IMR-90 (cell line): ENCODE measurements around the gene PDCD10. TPM values are rescaled to one million over a fixed set of nuclear protein-coding genes. Genes with fewer than 3 reads are reported as not detected.

Source experiments
- ATAC-seq: fragments of 200-7000 bp; cut with Tn5 transposase; 2 replicates; pipeline ENCODE4 v1.9.1; 2020; ENCODE audit warnings: low read depth, mild to moderate bottlenecking, moderate library complexity
- BruUV-seq: library from RNA; stranded (reverse); fragments of 400-500 nt; replicated peaks from 2 replicates; lab custom pipeline; 2021; lab: Mats Ljungman, UMichigan
- CTCF ChIA-PET: fragments of 300-600 bp; formaldehyde crosslinking; extraction: SDS; loops from one replicate; lab custom pipeline; 2021; ENCODE audit warnings: antibody characterized with exemption; lab: Yijun Ruan, JAX
- POLR2A ChIA-PET: fragments of 300-600 bp; sonication (Branson Sonifier 250); formaldehyde crosslinking; loops from one replicate; lab custom pipeline; 2022; ENCODE audit warnings: antibody characterized with exemption; ENCODE audit not compliant: unreplicated experiment; lab: Charles Lee
- DNase-seq: peaks from one replicate; pipeline ENCODE4 v3.0.0; 2013
- H2AFZ ChIP-seq: replicated peaks from 2 replicates; pipeline ENCODE3; 2013; ENCODE audit warnings: low read length, mild to moderate bottlenecking; ENCODE audit not compliant: poor library complexity
- H2AK5ac ChIP-seq: 2 replicates; pipeline ENCODE4 v1.6.1; 2013; ENCODE audit warnings: low read depth, low read length, inconsistent platforms
- H2AK9ac ChIP-seq: replicated peaks from 2 replicates; pipeline ENCODE3; 2013; ENCODE audit warnings: mild to moderate bottlenecking, low read depth, low read length, moderate library complexity; ENCODE audit not compliant: poor library complexity
- H2BK120ac ChIP-seq: 2 replicates; pipeline ENCODE4 v1.6.1; 2013; ENCODE audit warnings: low read depth, low read length, inconsistent platforms
- H2BK15ac ChIP-seq: 3 replicates; pipeline ENCODE4 v1.6.1; 2013; ENCODE audit warnings: low read depth, low read length, inconsistent platforms
- H2BK20ac ChIP-seq: 2 replicates; pipeline ENCODE4 v1.6.1; 2013; ENCODE audit warnings: low read depth, mild to moderate bottlenecking, inconsistent platforms, low read length, moderate library complexity
- H2BK5ac ChIP-seq: 2 replicates; pipeline ENCODE4 v1.6.1; 2013; ENCODE audit warnings: mild to moderate bottlenecking, low read depth, low read length, inconsistent platforms; ENCODE audit not compliant: poor library complexity, severe bottlenecking
- H3K14ac ChIP-seq: replicated peaks from 2 replicates; pipeline ENCODE4 v1.6.1; 2013; ENCODE audit warnings: low read depth, low read length, inconsistent platforms
- H3K18ac ChIP-seq: 2 replicates; pipeline ENCODE4 v1.6.1; 2013; ENCODE audit warnings: low read depth, low read length, control low read depth
- H3K23ac ChIP-seq: 2 replicates; pipeline ENCODE4 v1.6.1; 2013; ENCODE audit warnings: low read depth, low read length, inconsistent platforms
- H3K27ac ChIP-seq: 2 replicates; pipeline ENCODE4 v1.5.1; 2013; ENCODE audit warnings: mild to moderate bottlenecking, control low read depth, low read length; ENCODE audit not compliant: insufficient read depth
- H3K27me3 ChIP-seq: 2 replicates; pipeline ENCODE4 v1.6.1; 2013; ENCODE audit warnings: low read length; ENCODE audit not compliant: control insufficient read depth, insufficient read depth
- H3K36me3 ChIP-seq: 2 replicates; pipeline ENCODE4 v1.6.1; 2013; ENCODE audit warnings: low read length, mixed read lengths; ENCODE audit not compliant: control insufficient read depth, insufficient read depth
- H3K4ac ChIP-seq: 2 replicates; pipeline ENCODE4 v1.6.1; 2013; ENCODE audit warnings: low read depth, low read length, inconsistent platforms
- H3K4me1 ChIP-seq: 2 replicates; pipeline ENCODE4 v1.6.1; 2013; ENCODE audit warnings: low read length, mixed read lengths; ENCODE audit not compliant: control insufficient read depth, insufficient read depth
- H3K4me2 ChIP-seq: 2 replicates; pipeline ENCODE4 v1.6.1; 2013; ENCODE audit warnings: low read depth, mild to moderate bottlenecking, control low read depth, low read length, moderate library complexity
- H3K4me3 ChIP-seq: 2 replicates; pipeline ENCODE4 v1.5.1; 2013; ENCODE audit warnings: low read depth, mild to moderate bottlenecking, control low read depth, low read length, moderate library complexity; ENCODE audit not compliant: insufficient read depth
- H3K56ac ChIP-seq: 2 replicates; pipeline ENCODE4 v1.6.1; 2013; ENCODE audit warnings: low read length, inconsistent platforms; ENCODE audit not compliant: insufficient read depth; ENCODE audit errors: extremely low read depth
- H3K79me1 ChIP-seq, 2 experiments: 2 replicates each; pipeline ENCODE4 v1.6.1; 2013; ENCODE audit warnings: low read length in 2 of 2, inconsistent platforms in 1 of 2, low read depth in 1 of 2
- H3K9ac ChIP-seq: 2 replicates; pipeline ENCODE4 v1.6.1; 2013; ENCODE audit warnings: low read depth, low read length, control low read depth
- H3K9me1 ChIP-seq: 2 replicates; pipeline ENCODE4 v1.6.1; 2013; ENCODE audit warnings: low read length, inconsistent platforms; ENCODE audit not compliant: insufficient read depth
- H3K9me3 ChIP-seq: 2 replicates; pipeline ENCODE4 v1.6.1; 2013; ENCODE audit warnings: low read length; ENCODE audit not compliant: control insufficient read depth, insufficient read depth
- H4K20me1 ChIP-seq: 2 replicates; pipeline ENCODE4 v1.6.1; 2013; ENCODE audit warnings: low read length, inconsistent platforms; ENCODE audit not compliant: insufficient read depth
- H4K5ac ChIP-seq: 2 replicates; pipeline ENCODE4 v1.6.1; 2013; ENCODE audit warnings: mild to moderate bottlenecking, low read depth, low read length, control low read depth
- H4K8ac ChIP-seq, 2 experiments: 2 replicates each; pipeline ENCODE4 v1.6.1; 2013; ENCODE audit warnings: low read depth in 2 of 2, low read length in 2 of 2, control low read depth in 1 of 2, inconsistent platforms in 1 of 2
- H4K91ac ChIP-seq: 2 replicates; pipeline ENCODE4 v1.6.1; 2013; ENCODE audit warnings: low read depth, low read length, inconsistent platforms; ENCODE audit not compliant: insufficient read depth
- BHLHE40 ChIP-seq: fragments of 150-350 bp; IDR thresholded peaks from 2 replicates; pipeline ENCODE4 v1.6.1; 2016; ENCODE audit warnings: mild to moderate bottlenecking, low read depth, low read length
- CEBPB ChIP-seq: IDR thresholded peaks from 2 replicates; pipeline ENCODE4 v1.6.1; 2012; ENCODE audit warnings: low read depth, low read length, improper control_type of control experiment
- CHD1 ChIP-seq: IDR thresholded peaks from 2 replicates; pipeline ENCODE4 v1.6.1; 2012; ENCODE audit warnings: low read depth, low read length, improper control_type of control experiment
- CTCF ChIP-seq: conservative IDR thresholded peaks from 2 replicates; pipeline ENCODE4 v1.5.1; 2012; ENCODE audit warnings: mild to moderate bottlenecking, low read depth, low read length, improper control_type of control experiment
- ELK1 ChIP-seq: fragments of 150-350 bp; IDR thresholded peaks from 2 replicates; pipeline ENCODE4 v1.6.1; 2016; ENCODE audit warnings: low read depth, mild to moderate bottlenecking, low read length, moderate library complexity, borderline replicate concordance
- FOS ChIP-seq: fragments of 150-350 bp; IDR thresholded peaks from 2 replicates; pipeline ENCODE4 v1.6.1; 2016; ENCODE audit warnings: low read depth, low read length
- MAFK ChIP-seq: IDR thresholded peaks from 2 replicates; pipeline ENCODE4 v1.6.1; 2012; ENCODE audit warnings: low read depth, low read length, improper control_type of control experiment
- MAZ ChIP-seq: IDR thresholded peaks from 2 replicates; pipeline ENCODE4 v1.6.1; 2012; ENCODE audit warnings: low read depth, mild to moderate bottlenecking, low read length, improper control_type of control experiment, moderate library complexity, borderline replicate concordance
- MXI1 ChIP-seq: IDR thresholded peaks from 2 replicates; pipeline ENCODE4 v1.6.1; 2012; ENCODE audit warnings: low read depth, mild to moderate bottlenecking, low read length, moderate library complexity, borderline replicate concordance
- NFE2L2 ChIP-seq: fragments of 150-350 bp; IDR thresholded peaks from 2 replicates; pipeline ENCODE4 v1.6.1; 2016; ENCODE audit warnings: low read depth, mild to moderate bottlenecking, low read length
- POLR2A ChIP-seq: IDR thresholded peaks from 2 replicates; pipeline ENCODE4 v1.6.1; 2012; ENCODE audit warnings: mild to moderate bottlenecking, low read depth, low read length
- RAD21 ChIP-seq: IDR thresholded peaks from 2 replicates; pipeline ENCODE4 v1.6.1; 2012; ENCODE audit warnings: low read length, improper control_type of control experiment
- RCOR1 ChIP-seq: IDR thresholded peaks from 2 replicates; pipeline ENCODE4 v1.6.1; 2012; ENCODE audit warnings: mild to moderate bottlenecking, low read length, improper control_type of control experiment; ENCODE audit not compliant: insufficient replicate concordance
- RFX5 ChIP-seq: IDR thresholded peaks from 2 replicates; pipeline ENCODE4 v1.8.0; 2012; ENCODE audit warnings: low read depth, mild to moderate bottlenecking, low read length, moderate library complexity
- SMC3 ChIP-seq: fragments of 150-350 bp; IDR thresholded peaks from 2 replicates; pipeline ENCODE4 v1.6.1; 2016; ENCODE audit warnings: low read depth, mild to moderate bottlenecking, antibody characterized with exemption, low read length, moderate library complexity
- USF2 ChIP-seq: fragments of 150-350 bp; IDR thresholded peaks from 2 replicates; pipeline ENCODE4 v1.6.1; 2017; ENCODE audit warnings: mild to moderate bottlenecking, antibody characterized with exemption, low read length, low read depth
- WGBS, 2 experiments: methylation state at CpG; one replicate each; pipeline versions ENCODE4 v1.1.5 to v1.1.7; 2013; ENCODE audit warnings: missing lambda C conversion rate in 2 of 2; ENCODE audit not compliant: insufficient read length in 1 of 2; ENCODE audit errors: extremely low coverage in 2 of 2; 5-methylcytosine and 5-hydroxymethylcytosine counted together
- dilution Hi-C: fragments of 300-500 bp; cut with HindIII; formaldehyde crosslinking; loops from one replicate; pipeline ENCODE4 v1.14.3; 2018; ENCODE audit warnings: low sequenced_read_pairs; ENCODE audit not compliant: unreplicated experiment
- in situ Hi-C: fragments of 300-500 bp; cut with MboI; formaldehyde crosslinking; loops from 3 replicates; pipeline ENCODE4 v1.14.3; 2019; ENCODE audit warnings: low sequenced_read_pairs, inconsistent platforms, mixed read lengths
- intact Hi-C: fragments of 100-400 bp; cut with micrococcal nuclease; formaldehyde crosslinking; loops from 2 replicates; pipeline ENCODE4 v1.10.0; 2022
- polyA plus RNA-seq, 3 experiments: library from polyadenylated mRNA; depleted of rRNA; stranded (reverse); fragments of >200 nt; gene quantifications; 2 replicates each; pipeline ENCODE4 v1.2.3, GENCODE V29; 2012; ENCODE audit warnings: low replicate concordance in 1 of 3
- total RNA-seq: library from RNA; depleted of rRNA; stranded (reverse); fragments of >200 nt; gene quantifications from 2 replicates; pipeline ENCODE4 v1.2.3, GENCODE V29; 2012

PDCD10 gene
- total and polyA plus RNA-seq, 2 of the 4 experiments (the other 2 are of a cell fraction) = 36.7 to 47.3 TPM

GRCh38 chr3:167736264-167736787, 1.6 kb upstream of the PDCD10 start:
- dilution Hi-C loops = no loop called here
- Histone ChIP-seq H2BK5ac (no peak overlapping the region), H3K56ac (no peak overlapping the region), H3K4ac (no peak overlapping the region), H3K4me3 (peak overlapping the region; percentile 57; the same call in 1 of the 2 replicates), H2BK120ac (no peak overlapping the region), H3K9me1 (peaks cover 3% of the 10 kb centered on the region; the same call in 1 of the 2 replicates), H3K9ac (no peak overlapping the region), H3K9me3 (no peaks in the 10 kb centered on the region), H3K36me3 (no peaks in the 10 kb centered on the region), H3K14ac (no peak overlapping the region), H2AK5ac (no peak overlapping the region), H3K4me2 (peak overlapping the region; percentile 75; the same call in 1 of the 2 replicates), H2AK9ac (no peak overlapping the region), H3K23ac (no peak overlapping the region), H2BK15ac (no peak overlapping the region), H2AFZ (no peak overlapping the region), H4K91ac (no peak overlapping the region), H3K27ac (no peak overlapping the region), H2BK20ac (no peak overlapping the region), H3K27me3 (no peaks in the 10 kb centered on the region), H3K18ac (no peak overlapping the region), H4K5ac (no peak overlapping the region), H4K20me1 (peaks cover 11% of the 10 kb centered on the region), H3K79me1 (peaks cover 4 to 10% of the 10 kb centered on the region in 2 experiments; a peak in 3 of 4 replicates), H3K4me1 (no peaks in the 10 kb centered on the region), H4K8ac (no peak overlapping the region)
- CTCF ChIA-PET = no interaction called here
- no CpG with 5 or more reads among the region's 7 CpGs for WGBS, 2 experiments
- intact Hi-C loops = loop anchor here (5.0 to 10.0 kb wide), 2 partner anchors 308 to 1724 kb away; no protein-coding TSS in a partner anchor
- no TSS peak for BruUV-seq
- DNase-seq (no peak), ATAC-seq (no peak)
- TF ChIP-seq CHD1 (no peak), POLR2A (no peak), BHLHE40 (no peak), RFX5 (no peak), MAZ (no peak), USF2 (no peak), RAD21 (no peak), SMC3 (no peak), MAFK (no peak), MXI1 (no peak), CTCF (no peak), CEBPB (no peak), ELK1 (no peak), RCOR1 (no peak), FOS (no peak), NFE2L2 (no peak)
- POLR2A ChIA-PET = interaction anchor here (1.1 kb wide), 1 partner anchor 9 kb away, joined by 3 read pairs; no protein-coding TSS in a partner anchor
- in situ Hi-C loops = no loop called here
